Keratinocyte (primary cell): ENCODE data around the gene DNM1. TPM values are rescaled to one million over a fixed set of nuclear protein-coding genes. Genes with fewer than 3 reads are reported as not detected.
"Not testable (repeated sequence)": the region's sequence is repeated elsewhere in the genome, so short reads cannot be mapped to it uniquely, and the experiment has no call there.

Experiments
- DNase-seq: peaks from one replicate; pipeline ENCODE4 v3.0.0-alpha.2; 2011; ENCODE audit warnings: low read depth, missing footprints, low spot score
- FAIRE-seq: peaks from 2 replicates; lab custom pipeline; 2011; peaks lifted over from hg19 to GRCh38; lab: Jason Lieb, UNC
- H2AFZ ChIP-seq: 2 replicates; pipeline ENCODE4 v1.6.0; 2012; ENCODE audit warnings: low read length, control low read depth, inconsistent platforms; ENCODE audit not compliant: control insufficient read depth
- H3K27ac ChIP-seq: 2 replicates; pipeline ENCODE4 v1.5.1; 2011; ENCODE audit warnings: low read length; ENCODE audit not compliant: control insufficient read depth, insufficient read depth
- H3K27me3 ChIP-seq: 3 replicates; pipeline ENCODE4 v1.6.0; 2011; ENCODE audit warnings: low read length; ENCODE audit not compliant: control insufficient read depth, insufficient read depth; ENCODE audit errors: extremely low read depth
- H3K36me3 ChIP-seq, 2 experiments: 2 replicates in 1 of 2; 3 replicates in 1 of 2; pipeline ENCODE4 v1.5.1; 2011; ENCODE audit warnings: low read length in 2 of 2, mild to moderate bottlenecking in 1 of 2; ENCODE audit not compliant: control insufficient read depth in 2 of 2, insufficient read depth in 2 of 2; ENCODE audit errors: extremely low read depth in 1 of 2
- H3K4me1 ChIP-seq: 3 replicates; pipeline ENCODE4 v1.5.1; 2011; ENCODE audit warnings: low read length; ENCODE audit not compliant: control insufficient read depth, insufficient read depth; ENCODE audit errors: extremely low read depth
- H3K4me2 ChIP-seq: 3 replicates; pipeline ENCODE4 v1.6.0; 2011; ENCODE audit warnings: low read depth, low read length; ENCODE audit not compliant: control insufficient read depth, insufficient read depth; ENCODE audit errors: extremely low read depth
- H3K4me3 ChIP-seq, 3 experiments: fragments of 200-600 bp in 1 of 3; sonication (generic) in 1 of 3; 2 replicates in 2 of 3; 3 replicates in 1 of 3; pipeline ENCODE4 v1.5.1; 2011 to 2016; ENCODE audit warnings: low read length in 3 of 3, mild to moderate bottlenecking in 3 of 3, control low read depth in 2 of 3, inconsistent platforms in 1 of 3, low read depth in 1 of 3, mixed read lengths in 1 of 3, mixed run types in 1 of 3, moderate library complexity in 1 of 3; ENCODE audit not compliant: control insufficient read depth in 2 of 3, insufficient read depth in 2 of 3; ENCODE audit errors: extremely low read depth in 1 of 3
- H3K79me2 ChIP-seq: 2 replicates; pipeline ENCODE4 v1.6.0; 2012; ENCODE audit warnings: low read length; ENCODE audit not compliant: control insufficient read depth, insufficient read depth
- H3K9ac ChIP-seq: 3 replicates; pipeline ENCODE4 v1.6.0; 2011; ENCODE audit warnings: low read length; ENCODE audit not compliant: control insufficient read depth, insufficient read depth; ENCODE audit errors: extremely low read depth
- H3K9me1 ChIP-seq: 3 replicates; pipeline ENCODE4 v1.6.0; 2011; ENCODE audit warnings: low read length; ENCODE audit not compliant: control insufficient read depth, insufficient read depth; ENCODE audit errors: extremely low read depth
- H3K9me3 ChIP-seq: 2 replicates; pipeline ENCODE4 v1.5.1; 2012; ENCODE audit warnings: low read depth, low read length; ENCODE audit not compliant: control insufficient read depth
- H4K20me1 ChIP-seq: 3 replicates; pipeline ENCODE4 v1.6.0; 2011; ENCODE audit warnings: low read length; ENCODE audit not compliant: control insufficient read depth, insufficient read depth; ENCODE audit errors: extremely low read depth
- EZH2 ChIP-seq: IDR thresholded peaks from one replicate; pipeline ENCODE4 v1.6.1; 2012; ENCODE audit warnings: inconsistent platforms, mild to moderate bottlenecking, low read length, moderate library complexity
- dilution Hi-C: fragments of 300-500 bp; cut with MboI; formaldehyde crosslinking; loops from one replicate; pipeline ENCODE4 v1.7.0; 2020; ENCODE audit warnings: low sequenced_read_pairs; ENCODE audit not compliant: extremely low pct_ligation_motif_present
- polyA plus RNA-seq, 5 experiments: library from polyadenylated mRNA; depleted of rRNA in 3 of 5; stranded (reverse) in 3 of 5; stranded (forward) in 1 of 5; unstranded in 1 of 5; fragments of >200 nt; gene quantifications; 1 replicate in 1 of 5; 2 replicates in 3 of 5; 3 replicates in 1 of 5; pipeline versions ENCODE4 v1.2.1 to v1.2.3, GENCODE V29; 2011 to 2012; ENCODE audit warnings: missing spikeins in 2 of 5, low read depth in 1 of 5, low replicate concordance in 1 of 5
- TF ChIP-seq, protein P1 (sequence below), 3 experiments: IDR thresholded peaks in 1 of 3; conservative IDR thresholded peaks in 1 of 3; optimal IDR thresholded peaks in 1 of 3; 2 replicates in 2 of 3; 3 replicates in 1 of 3; pipeline versions ENCODE3 to v1.5.1; 2011; ENCODE audit warnings: low read length in 3 of 3, mild to moderate bottlenecking in 3 of 3, moderate library complexity in 2 of 3, control low read depth in 1 of 3, inconsistent platforms in 1 of 3; ENCODE audit not compliant: insufficient read depth in 2 of 3; ENCODE audit errors: extremely low read depth in 1 of 3

The DNM1 gene
- polyA plus RNA-seq, 1 donor (not counting 4 experiments of a cell fraction or from before 2014, with no cell fraction given) = 0.25 TPM

DNA sequence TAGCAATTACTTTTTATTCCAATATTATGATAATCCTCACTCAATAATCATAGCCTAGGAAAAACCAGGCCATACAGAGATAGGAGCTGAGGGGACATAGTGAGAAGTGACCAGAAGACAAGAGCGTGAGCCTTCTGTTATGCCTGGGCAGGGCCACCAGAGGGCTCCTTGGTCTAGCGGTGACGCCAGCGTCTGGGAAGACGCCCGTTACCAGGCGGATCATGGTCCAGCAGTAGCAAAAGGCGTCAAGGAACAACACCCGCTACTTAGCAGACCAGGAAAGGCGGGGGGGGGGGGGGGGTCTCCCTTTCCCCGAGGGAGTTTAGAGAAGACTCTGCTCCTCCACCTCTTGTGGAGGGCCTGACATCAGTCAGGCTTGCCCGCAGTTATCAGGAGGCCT lies 21.7 kb upstream of the DNM1 start:
- H3K9me3 ChIP-seq, H3K27me3 ChIP-seq, H3K27ac ChIP-seq, H2AFZ ChIP-seq, dilution Hi-C loops, H3K79me2 ChIP-seq, FAIRE-seq, DNase-seq, H3K9me1 ChIP-seq, H3K4me2 ChIP-seq, H4K20me1 ChIP-seq, H3K4me3 ChIP-seq, H3K9ac ChIP-seq: not testable (repeated sequence)
- TF ChIP-seq, protein P1, sequence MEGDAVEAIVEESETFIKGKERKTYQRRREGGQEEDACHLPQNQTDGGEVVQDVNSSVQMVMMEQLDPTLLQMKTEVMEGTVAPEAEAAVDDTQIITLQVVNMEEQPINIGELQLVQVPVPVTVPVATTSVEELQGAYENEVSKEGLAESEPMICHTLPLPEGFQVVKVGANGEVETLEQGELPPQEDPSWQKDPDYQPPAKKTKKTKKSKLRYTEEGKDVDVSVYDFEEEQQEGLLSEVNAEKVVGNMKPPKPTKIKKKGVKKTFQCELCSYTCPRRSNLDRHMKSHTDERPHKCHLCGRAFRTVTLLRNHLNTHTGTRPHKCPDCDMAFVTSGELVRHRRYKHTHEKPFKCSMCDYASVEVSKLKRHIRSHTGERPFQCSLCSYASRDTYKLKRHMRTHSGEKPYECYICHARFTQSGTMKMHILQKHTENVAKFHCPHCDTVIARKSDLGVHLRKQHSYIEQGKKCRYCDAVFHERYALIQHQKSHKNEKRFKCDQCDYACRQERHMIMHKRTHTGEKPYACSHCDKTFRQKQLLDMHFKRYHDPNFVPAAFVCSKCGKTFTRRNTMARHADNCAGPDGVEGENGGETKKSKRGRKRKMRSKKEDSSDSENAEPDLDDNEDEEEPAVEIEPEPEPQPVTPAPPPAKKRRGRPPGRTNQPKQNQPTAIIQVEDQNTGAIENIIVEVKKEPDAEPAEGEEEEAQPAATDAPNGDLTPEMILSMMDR (optimal IDR thresholded peaks at IDR 0.05 in 1 of 3, IDR thresholded peaks at IDR 0.05 in 1 of 3, conservative IDR thresholded peaks at IDR 0.05 in 1 of 3; ENCODE audit: extremely low read depth in 1 of 3, insufficient read depth in 2 of 3, low read length in 3 of 3) = peak in 1 of 3 experiments; percentile 41
- Histone ChIP-seq H3K36me3 (peaks cover 34 to 41% of the 10 kb centered on the region in 2 experiments), H3K4me1 (peaks cover 22% of the 10 kb centered on the region)

DNA sequence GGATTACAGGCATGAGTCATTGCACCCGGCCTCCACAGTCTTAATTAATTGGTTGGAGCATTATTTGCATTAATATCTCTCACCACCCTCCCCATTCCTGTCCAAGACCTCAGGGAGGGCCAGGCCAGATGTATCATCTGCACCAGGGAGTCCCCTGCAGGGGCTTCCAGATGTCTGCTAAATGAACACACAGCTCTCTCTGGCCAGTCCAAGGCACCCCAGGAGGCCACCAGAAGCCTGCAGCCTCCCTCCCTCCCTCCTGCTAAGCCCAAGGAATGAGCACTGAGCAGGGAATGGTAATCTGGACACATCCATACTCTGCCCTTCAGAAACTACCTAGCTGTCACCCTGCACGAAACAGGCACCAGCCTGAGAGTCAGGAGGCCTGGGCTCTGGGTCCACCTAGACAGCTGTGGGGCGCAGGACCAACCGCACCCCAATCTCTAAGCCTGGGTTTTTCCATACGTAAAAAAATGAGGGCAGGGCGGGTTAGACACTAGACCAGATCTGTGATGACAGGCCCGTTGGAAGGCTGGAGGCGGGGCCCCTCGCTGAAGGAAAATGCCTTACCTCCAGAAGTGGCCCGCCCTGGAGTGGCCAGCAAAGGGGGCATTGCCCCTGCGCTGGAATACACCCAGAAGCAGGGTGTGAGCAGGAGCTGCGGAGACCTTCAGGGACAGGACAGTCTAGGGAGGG lies 20.1 kb upstream of the DNM1 start:
- Histone ChIP-seq H3K9me3 (peaks cover 2% of the 10 kb centered on the region), H3K36me3 (peaks cover 36 to 43% of the 10 kb centered on the region in 2 experiments), H3K4me2 (no peak overlapping the region), H3K4me3 (no peak overlapping the region), H3K4me1 (peaks cover 9% of the 10 kb centered on the region), H3K9ac (no peak overlapping the region), H3K79me2 (no peaks in the 10 kb centered on the region), H3K9me1 (no peaks in the 10 kb centered on the region), H3K27me3 (no peaks in the 10 kb centered on the region), H3K27ac (no peak overlapping the region), H2AFZ (no peak overlapping the region), H4K20me1 (no peaks in the 10 kb centered on the region)
- FAIRE-seq = no peak
- DNase-seq = no peak
- dilution Hi-C loops = no loop called here
- TF ChIP-seq EZH2 = no peak
- TF ChIP-seq, protein P1 (optimal IDR thresholded peaks at IDR 0.05 in 1 of 3, IDR thresholded peaks at IDR 0.05 in 1 of 3, conservative IDR thresholded peaks at IDR 0.05 in 1 of 3; ENCODE audit: extremely low read depth in 1 of 3, insufficient read depth in 2 of 3, low read length in 3 of 3) = no peak
